H1 (cell line): ENCODE results near the gene NOS3. TPM values are rescaled to one million over a fixed set of nuclear protein-coding genes. Genes with fewer than 3 reads are reported as not detected.

Experiments used
- ASH2L ChIP-seq: fragments of 200-600, 300-600 bp; sonication (generic); IDR thresholded peaks from one replicate; pipeline ENCODE4 v1.7.1; 2017; ENCODE audit warnings: low read length
- BCL11A ChIP-seq, 2 experiments: IDR thresholded peaks; one replicate each; pipeline ENCODE4 v1.6.1; 2011; ENCODE audit warnings: low read depth in 2 of 2, low read length in 2 of 2, mild to moderate bottlenecking in 2 of 2
- GABPA ChIP-seq: IDR thresholded peaks from 2 replicates; pipeline ENCODE4 v1.6.1; 2011; ENCODE audit warnings: mild to moderate bottlenecking, low read length, moderate library complexity, borderline replicate concordance; ENCODE audit not compliant: insufficient read depth
- polyA plus RNA-seq, 7 experiments: library from polyadenylated mRNA; depleted of rRNA in 3 of 7; stranded (reverse) in 5 of 7; unstranded in 2 of 7; fragments of >200 nt in 5 of 7; fragments of 200-250 nt in 2 of 7; gene quantifications; 1 replicate in 5 of 7; 2 replicates in 1 of 7; 4 replicates in 1 of 7; pipeline versions ENCODE4 v1.2.1 to v1.2.3, GENCODE V29; 2011 to 2013; ENCODE audit warnings: missing spikeins in 2 of 7, mixed read lengths in 2 of 7
- total RNA-seq: library from RNA; stranded (reverse); fragmentation: NEBNext Ultra II Directional; extraction: Animal tissue kit (Norgen Biotek cat#: 25700); gene quantifications from 2 replicates; pipeline ENCODE4 v1.2.1, GENCODE V29; 2021
- TF ChIP-seq, protein P1 (sequence below): IDR thresholded peaks from 2 replicates; pipeline ENCODE4 v1.6.1; 2012; ENCODE audit warnings: inconsistent platforms
- TF ChIP-seq, protein P2 (sequence below): fragments of 300-600 bp; sonication (generic); IDR thresholded peaks from 2 replicates; pipeline ENCODE4 v1.7.1; 2012; ENCODE audit warnings: low read length, moderate library complexity, mild to moderate bottlenecking, inconsistent platforms; ENCODE audit not compliant: insufficient replicate concordance

NOS3 gene
- total and polyA plus RNA-seq, 2 of the 8 experiments (the other 6 are each of a cell fraction or from before 2014, with no cell fraction given): 4.4 to 16.2 TPM

DNA sequence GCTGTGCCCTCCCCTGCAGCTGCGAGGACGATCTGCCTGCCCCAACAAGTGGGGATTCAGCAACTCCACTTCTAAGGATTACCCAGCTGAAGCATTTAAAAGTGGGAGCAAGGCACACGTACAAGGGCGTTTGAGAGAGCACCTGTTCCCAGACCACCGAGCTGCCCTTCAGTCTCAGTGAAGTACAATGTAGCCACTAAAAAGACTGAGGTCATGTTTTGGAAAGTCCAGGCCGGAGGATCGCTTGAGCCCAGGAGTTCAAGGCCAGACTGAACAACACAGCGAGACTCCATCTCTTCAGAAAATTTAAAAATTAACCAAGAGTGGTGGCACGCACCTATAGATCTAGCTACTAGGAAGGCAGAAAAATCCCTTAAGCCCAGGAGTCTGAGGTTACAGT is 14.7 kb downstream of the NOS3 start (continued):
- TF ChIP-seq, protein P1, sequence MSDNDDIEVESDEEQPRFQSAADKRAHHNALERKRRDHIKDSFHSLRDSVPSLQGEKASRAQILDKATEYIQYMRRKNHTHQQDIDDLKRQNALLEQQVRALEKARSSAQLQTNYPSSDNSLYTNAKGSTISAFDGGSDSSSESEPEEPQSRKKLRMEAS: no peak
- TF ChIP-seq, protein P2, sequence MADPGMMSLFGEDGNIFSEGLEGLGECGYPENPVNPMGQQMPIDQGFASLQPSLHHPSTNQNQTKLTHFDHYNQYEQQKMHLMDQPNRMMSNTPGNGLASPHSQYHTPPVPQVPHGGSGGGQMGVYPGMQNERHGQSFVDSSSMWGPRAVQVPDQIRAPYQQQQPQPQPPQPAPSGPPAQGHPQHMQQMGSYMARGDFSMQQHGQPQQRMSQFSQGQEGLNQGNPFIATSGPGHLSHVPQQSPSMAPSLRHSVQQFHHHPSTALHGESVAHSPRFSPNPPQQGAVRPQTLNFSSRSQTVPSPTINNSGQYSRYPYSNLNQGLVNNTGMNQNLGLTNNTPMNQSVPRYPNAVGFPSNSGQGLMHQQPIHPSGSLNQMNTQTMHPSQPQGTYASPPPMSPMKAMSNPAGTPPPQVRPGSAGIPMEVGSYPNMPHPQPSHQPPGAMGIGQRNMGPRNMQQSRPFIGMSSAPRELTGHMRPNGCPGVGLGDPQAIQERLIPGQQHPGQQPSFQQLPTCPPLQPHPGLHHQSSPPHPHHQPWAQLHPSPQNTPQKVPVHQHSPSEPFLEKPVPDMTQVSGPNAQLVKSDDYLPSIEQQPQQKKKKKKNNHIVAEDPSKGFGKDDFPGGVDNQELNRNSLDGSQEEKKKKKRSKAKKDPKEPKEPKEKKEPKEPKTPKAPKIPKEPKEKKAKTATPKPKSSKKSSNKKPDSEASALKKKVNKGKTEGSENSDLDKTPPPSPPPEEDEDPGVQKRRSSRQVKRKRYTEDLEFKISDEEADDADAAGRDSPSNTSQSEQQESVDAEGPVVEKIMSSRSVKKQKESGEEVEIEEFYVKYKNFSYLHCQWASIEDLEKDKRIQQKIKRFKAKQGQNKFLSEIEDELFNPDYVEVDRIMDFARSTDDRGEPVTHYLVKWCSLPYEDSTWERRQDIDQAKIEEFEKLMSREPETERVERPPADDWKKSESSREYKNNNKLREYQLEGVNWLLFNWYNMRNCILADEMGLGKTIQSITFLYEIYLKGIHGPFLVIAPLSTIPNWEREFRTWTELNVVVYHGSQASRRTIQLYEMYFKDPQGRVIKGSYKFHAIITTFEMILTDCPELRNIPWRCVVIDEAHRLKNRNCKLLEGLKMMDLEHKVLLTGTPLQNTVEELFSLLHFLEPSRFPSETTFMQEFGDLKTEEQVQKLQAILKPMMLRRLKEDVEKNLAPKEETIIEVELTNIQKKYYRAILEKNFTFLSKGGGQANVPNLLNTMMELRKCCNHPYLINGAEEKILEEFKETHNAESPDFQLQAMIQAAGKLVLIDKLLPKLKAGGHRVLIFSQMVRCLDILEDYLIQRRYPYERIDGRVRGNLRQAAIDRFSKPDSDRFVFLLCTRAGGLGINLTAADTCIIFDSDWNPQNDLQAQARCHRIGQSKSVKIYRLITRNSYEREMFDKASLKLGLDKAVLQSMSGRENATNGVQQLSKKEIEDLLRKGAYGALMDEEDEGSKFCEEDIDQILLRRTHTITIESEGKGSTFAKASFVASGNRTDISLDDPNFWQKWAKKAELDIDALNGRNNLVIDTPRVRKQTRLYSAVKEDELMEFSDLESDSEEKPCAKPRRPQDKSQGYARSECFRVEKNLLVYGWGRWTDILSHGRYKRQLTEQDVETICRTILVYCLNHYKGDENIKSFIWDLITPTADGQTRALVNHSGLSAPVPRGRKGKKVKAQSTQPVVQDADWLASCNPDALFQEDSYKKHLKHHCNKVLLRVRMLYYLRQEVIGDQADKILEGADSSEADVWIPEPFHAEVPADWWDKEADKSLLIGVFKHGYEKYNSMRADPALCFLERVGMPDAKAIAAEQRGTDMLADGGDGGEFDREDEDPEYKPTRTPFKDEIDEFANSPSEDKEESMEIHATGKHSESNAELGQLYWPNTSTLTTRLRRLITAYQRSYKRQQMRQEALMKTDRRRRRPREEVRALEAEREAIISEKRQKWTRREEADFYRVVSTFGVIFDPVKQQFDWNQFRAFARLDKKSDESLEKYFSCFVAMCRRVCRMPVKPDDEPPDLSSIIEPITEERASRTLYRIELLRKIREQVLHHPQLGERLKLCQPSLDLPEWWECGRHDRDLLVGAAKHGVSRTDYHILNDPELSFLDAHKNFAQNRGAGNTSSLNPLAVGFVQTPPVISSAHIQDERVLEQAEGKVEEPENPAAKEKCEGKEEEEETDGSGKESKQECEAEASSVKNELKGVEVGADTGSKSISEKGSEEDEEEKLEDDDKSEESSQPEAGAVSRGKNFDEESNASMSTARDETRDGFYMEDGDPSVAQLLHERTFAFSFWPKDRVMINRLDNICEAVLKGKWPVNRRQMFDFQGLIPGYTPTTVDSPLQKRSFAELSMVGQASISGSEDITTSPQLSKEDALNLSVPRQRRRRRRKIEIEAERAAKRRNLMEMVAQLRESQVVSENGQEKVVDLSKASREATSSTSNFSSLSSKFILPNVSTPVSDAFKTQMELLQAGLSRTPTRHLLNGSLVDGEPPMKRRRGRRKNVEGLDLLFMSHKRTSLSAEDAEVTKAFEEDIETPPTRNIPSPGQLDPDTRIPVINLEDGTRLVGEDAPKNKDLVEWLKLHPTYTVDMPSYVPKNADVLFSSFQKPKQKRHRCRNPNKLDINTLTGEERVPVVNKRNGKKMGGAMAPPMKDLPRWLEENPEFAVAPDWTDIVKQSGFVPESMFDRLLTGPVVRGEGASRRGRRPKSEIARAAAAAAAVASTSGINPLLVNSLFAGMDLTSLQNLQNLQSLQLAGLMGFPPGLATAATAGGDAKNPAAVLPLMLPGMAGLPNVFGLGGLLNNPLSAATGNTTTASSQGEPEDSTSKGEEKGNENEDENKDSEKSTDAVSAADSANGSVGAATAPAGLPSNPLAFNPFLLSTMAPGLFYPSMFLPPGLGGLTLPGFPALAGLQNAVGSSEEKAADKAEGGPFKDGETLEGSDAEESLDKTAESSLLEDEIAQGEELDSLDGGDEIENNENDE: no peak
- no peak for TF ChIP-seq GABPA
- no peak for TF ChIP-seq BCL11A (IDR thresholded peaks at IDR 0.05; ENCODE audit: low read depth in 2 of 2, low read length in 2 of 2)
- no peak for TF ChIP-seq ASH2L
